BLaER1 treated with 17β-estradiol and CSF1 and Interleukin-3, amounts not matched to agents 10 nM and 100 nM (cell line): ENCODE data around the gene SLC30A7.
"Not testable (repeated sequence)": the region's sequence is repeated elsewhere in the genome, so short reads cannot be mapped to it uniquely, and the experiment has no call there.

Experiments
- H3K27ac ChIP-seq, 11 experiments: shearing (Covaris generic); formaldehyde crosslinking; 2 replicates each; pipeline ENCODE4 v1.8.1; 2022
- H3K27me3 ChIP-seq, 11 experiments: shearing (Covaris generic); formaldehyde crosslinking; 2 replicates each; pipeline ENCODE4 v1.8.1; 2022
- H3K36me3 ChIP-seq, 11 experiments: shearing (Covaris generic); formaldehyde crosslinking; 2 replicates each; pipeline ENCODE4 v1.8.1; 2022
- H3K4me1 ChIP-seq, 10 experiments: shearing (Covaris generic); formaldehyde crosslinking; 2 replicates each; pipeline ENCODE4 v1.8.1; 2022
- H3K4me2 ChIP-seq, 11 experiments: shearing (Covaris generic); formaldehyde crosslinking; 2 replicates each; pipeline ENCODE4 v1.8.1; 2022
- H3K4me3 ChIP-seq, 10 experiments: shearing (Covaris generic); formaldehyde crosslinking; 2 replicates each; pipeline ENCODE4 v1.8.1; 2022
- H3K9ac ChIP-seq, 11 experiments: shearing (Covaris generic); formaldehyde crosslinking; 2 replicates each; pipeline ENCODE4 v1.8.1; 2022
- H3K9me3 ChIP-seq, 11 experiments: shearing (Covaris generic); formaldehyde crosslinking; replicated peaks in 1 of 11; 2 replicates each; pipeline ENCODE4 v1.8.1; 2022
- H4K20me1 ChIP-seq, 11 experiments: shearing (Covaris generic); formaldehyde crosslinking; 2 replicates each; pipeline ENCODE4 v1.8.1; 2022
- Cebpa-rat ChIP-seq, 11 experiments: shearing (Covaris generic); IDR thresholded peaks; 2 replicates each; pipeline ENCODE4 v1.8.1; 2022

SLC30A7 gene

DNA sequence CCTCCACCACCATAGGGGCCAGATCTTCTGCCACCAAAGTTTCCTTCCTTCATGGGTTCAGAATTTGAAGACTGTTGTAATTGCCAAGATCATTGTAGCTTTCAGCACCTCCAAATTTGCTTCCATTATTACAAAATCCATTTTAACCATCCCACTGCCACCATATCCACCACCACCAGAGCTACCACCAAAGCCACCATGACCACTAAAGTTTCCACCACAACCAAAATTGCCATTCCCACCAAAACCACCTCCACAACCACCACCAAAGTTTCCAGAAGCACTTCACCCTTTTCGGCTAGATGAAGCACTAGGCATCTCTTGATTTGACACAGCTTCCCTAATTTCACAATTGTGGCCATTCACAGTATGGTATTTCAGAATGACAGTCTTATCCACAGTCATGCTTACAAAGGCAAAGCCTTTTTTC is 45.2 kb downstream of the SLC30A7 start:
- Histone ChIP-seq H4K20me1 (no peaks in the 10 kb centered on the region; a peak in 1 of 22 replicates), H3K27me3 (no peaks in the 10 kb centered on the region), H3K36me3 (peaks cover 65 to 92% (median 81%) of the 10 kb centered on the region in 11 experiments), H3K9me3 (peaks cover 0 to 30% (median 11%) of the 10 kb centered on the region in 11 experiments; a peak in 13 of 22 replicates), H3K27ac (no peak overlapping the region), H3K4me3 (no peak overlapping the region), H3K4me1 (peaks cover 0 to 1% (median 0%) of the 10 kb centered on the region in 10 experiments; a peak in 1 of 20 replicates), H3K4me2 (no peak overlapping the region), H3K9ac (no peak overlapping the region)
- no peak for TF ChIP-seq Cebpa-rat (IDR thresholded peaks at IDR 0.05)

DNA sequence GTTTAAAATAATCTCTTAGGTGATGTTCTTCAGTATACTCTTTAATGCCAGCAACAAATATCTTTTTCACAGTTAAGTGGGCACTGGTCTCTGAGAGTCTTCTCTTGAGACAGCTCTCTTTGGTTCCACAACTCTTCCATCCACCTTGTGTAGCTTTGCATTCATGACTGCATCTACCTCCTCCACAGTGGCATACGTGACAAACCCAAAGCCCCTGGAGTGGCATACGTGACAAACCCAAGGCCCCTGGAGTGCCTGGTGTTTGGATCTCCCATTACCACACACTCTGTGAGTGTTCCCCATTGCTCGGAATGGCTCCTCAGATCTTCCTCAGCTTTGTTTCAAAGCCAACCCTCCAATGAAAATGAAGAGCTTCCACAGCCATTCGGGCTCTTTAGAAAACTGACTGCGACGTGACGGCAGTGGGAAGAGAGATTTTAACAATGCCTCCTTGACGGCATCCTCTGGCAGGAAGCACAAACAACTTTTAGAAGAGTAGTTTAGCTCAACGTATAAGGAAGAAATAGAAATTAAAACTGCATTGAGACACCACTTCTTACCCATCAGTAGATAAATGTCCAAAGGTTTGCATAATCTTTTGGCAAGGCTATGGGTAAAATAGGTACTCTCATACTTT is 45.8 kb downstream of the SLC30A7 start:
- Histone ChIP-seq H3K9me3 (peaks cover 0 to 30% (median 17%) of the 10 kb centered on the region in 11 experiments; a peak in 17 of 22 replicates), H4K20me1 (no peaks in the 10 kb centered on the region; a peak in 1 of 22 replicates), H3K9ac (no peak overlapping the region), H3K27ac (no peak overlapping the region), H3K4me1 (peaks cover 0 to 4% (median 0%) of the 10 kb centered on the region in 10 experiments; a peak in 1 of 20 replicates), H3K4me3 (no peak overlapping the region), H3K27me3 (no peaks in the 10 kb centered on the region), H3K4me2 (no peak overlapping the region), H3K36me3 (peaks cover 63 to 92% (median 80%) of the 10 kb centered on the region in 11 experiments)
- TF ChIP-seq Cebpa-rat (IDR thresholded peaks at IDR 0.05), result no peak

DNA sequence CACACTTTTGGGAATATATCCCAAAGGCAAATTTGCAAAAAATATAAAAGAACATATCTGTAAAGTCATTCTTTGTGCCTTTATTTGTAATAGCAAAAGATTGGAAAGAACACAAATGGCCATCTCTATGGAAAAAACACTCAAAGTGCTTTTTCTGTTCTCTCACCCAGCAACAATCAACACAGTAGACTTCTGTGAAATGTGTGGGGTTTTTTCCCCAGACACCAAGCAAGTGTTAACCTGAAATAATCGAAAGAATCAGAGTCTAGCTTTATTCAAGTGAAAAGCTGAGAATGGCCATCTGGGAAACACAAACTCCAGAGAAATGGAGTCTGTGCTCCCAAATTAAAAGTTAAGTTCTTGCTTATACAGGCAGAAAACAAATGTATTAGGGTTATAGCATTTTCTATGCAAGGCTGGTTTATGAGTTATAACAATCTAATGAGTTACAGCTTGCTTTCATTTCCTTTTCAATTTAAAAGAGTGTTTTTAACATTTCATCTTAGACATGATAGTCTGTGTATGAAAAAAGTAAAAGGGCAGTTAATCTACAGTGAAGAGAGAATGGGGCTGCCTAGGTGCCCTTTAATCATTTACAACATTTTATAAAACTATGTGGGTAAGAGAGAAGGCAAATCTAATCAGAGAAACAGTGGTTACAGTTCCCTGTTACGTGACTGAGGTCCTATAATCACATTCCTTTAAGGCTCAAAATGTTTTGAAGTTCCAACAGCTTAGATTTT is 46.6 kb downstream of the SLC30A7 start:
- peaks cover 56 to 92% (median 78%) of the 10 kb centered on the region in 11 experiments for H3K36me3 ChIP-seq
- no peak for TF ChIP-seq Cebpa-rat (IDR thresholded peaks at IDR 0.05)

DNA sequence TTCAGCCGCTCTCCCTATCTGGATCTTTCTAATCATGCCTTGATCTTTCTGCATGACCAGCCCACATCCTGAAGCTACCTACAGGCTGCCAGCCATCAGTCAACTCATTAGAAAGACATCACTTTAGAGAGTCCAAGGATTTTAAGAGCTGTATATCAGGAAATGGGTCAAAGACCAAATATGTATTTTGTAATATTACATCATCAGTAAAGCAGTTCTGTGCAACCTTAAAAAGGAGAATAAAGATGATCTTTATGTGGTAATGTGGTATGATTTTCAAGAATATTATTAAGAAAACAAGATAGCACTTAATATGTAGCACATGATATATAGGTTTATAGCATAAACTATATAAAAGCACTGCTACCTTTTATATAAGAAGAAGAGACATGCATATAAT is 47.6 kb downstream of the SLC30A7 start:
- Histone ChIP-seq H4K20me1 (no peaks in the 10 kb centered on the region; a peak in 1 of 22 replicates), H3K4me2 (no peak overlapping the region), H3K4me1 (peaks cover 0 to 4% (median 0%) of the 10 kb centered on the region in 10 experiments; a peak in 1 of 20 replicates), H3K36me3 (peaks cover 51 to 92% (median 75%) of the 10 kb centered on the region in 11 experiments), H3K9me3 (peaks cover 12 to 30% (median 28%) of the 10 kb centered on the region in 11 experiments; a peak in 21 of 22 replicates), H3K27ac (no peak overlapping the region), H3K4me3 (no peak overlapping the region), H3K27me3 (no peaks in the 10 kb centered on the region), H3K9ac (no peak overlapping the region)
- TF ChIP-seq Cebpa-rat (IDR thresholded peaks at IDR 0.05), result no peak

More for the DNA sequence above, 46.6 kb downstream of the SLC30A7 start:
- H3K9me3 ChIP-seq, result peaks cover 6 to 30% (median 19%) of the 10 kb centered on the region in 11 experiments; a peak in 21 of 22 replicates
- H3K9ac ChIP-seq, result no peak overlapping the region
- no peaks in the 10 kb centered on the region; a peak in 1 of 22 replicates for H4K20me1 ChIP-seq
- no peaks in the 10 kb centered on the region for H3K27me3 ChIP-seq
- H3K27ac ChIP-seq, result no peak overlapping the region
- no peak overlapping the region for H3K4me2 ChIP-seq
- no peak overlapping the region for H3K4me3 ChIP-seq
- H3K4me1 ChIP-seq, result peaks cover 0 to 4% (median 0%) of the 10 kb centered on the region in 10 experiments; a peak in 1 of 20 replicates

DNA sequence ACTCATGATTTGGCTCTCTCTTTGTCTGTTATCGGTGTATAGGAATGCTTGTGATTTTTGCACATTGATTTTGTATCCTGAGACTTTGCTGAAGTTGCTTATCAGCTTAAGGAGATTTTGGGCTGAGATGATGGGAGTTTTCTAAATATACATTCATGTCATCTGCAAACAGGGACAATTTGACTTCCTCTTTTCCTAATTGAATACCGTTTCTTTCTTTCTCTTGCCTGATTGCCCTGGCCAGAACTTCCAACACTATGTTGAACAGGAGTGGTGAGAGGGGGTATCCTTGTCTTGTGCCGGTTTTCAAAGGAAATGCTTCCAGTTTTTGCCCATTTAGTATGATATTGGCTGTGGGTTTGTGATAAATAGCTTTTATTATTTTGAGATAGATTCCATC is 50.2 kb downstream of the SLC30A7 start:
- peaks cover 54 to 92% (median 78%) of the 10 kb centered on the region in 11 experiments for H3K36me3 ChIP-seq

DNA sequence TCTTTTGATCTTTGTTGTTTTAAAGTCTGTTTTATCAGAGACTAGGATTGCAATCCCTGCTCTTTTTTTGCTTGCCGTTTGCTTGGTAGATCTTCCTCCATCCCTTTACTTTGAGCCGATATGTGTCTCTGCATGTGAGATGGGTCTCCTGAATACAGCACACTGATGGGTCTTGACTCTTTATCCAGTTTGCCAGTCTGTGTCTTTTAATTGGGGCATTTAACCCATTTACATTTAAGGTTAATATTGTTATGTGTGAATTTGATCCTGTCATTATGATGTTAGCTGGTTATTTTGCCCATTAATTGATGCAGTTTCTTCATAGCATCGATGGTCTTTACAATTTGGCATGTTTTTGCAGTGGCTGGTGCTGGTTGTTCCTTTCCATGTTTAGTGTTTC is 51.9 kb downstream of the SLC30A7 start:
- Histone ChIP-seq H3K36me3 (peaks cover 54 to 92% (median 78%) of the 10 kb centered on the region in 11 experiments), H4K20me1 (peaks cover 0 to 20% (median 7%) of the 10 kb centered on the region in 11 experiments; a peak in 7 of 22 replicates), H3K9me3 (peaks cover 12 to 32% (median 28%) of the 10 kb centered on the region in 11 experiments; a peak in 21 of 22 replicates)
- not testable (repeated sequence) for H3K4me2 ChIP-seq, H3K27ac ChIP-seq, H3K27me3 ChIP-seq, H3K9ac ChIP-seq, H3K4me3 ChIP-seq, H3K4me1 ChIP-seq

More for the DNA sequence above, 50.2 kb downstream of the SLC30A7 start:
- Histone ChIP-seq H3K9me3 (peaks cover 12 to 32% (median 28%) of the 10 kb centered on the region in 11 experiments; a peak in 21 of 22 replicates), H4K20me1 (peaks cover 0 to 20% (median 6%) of the 10 kb centered on the region in 11 experiments; a peak in 7 of 22 replicates)
- not testable (repeated sequence) for H3K4me2 ChIP-seq, H3K4me3 ChIP-seq, H3K27me3 ChIP-seq, H3K4me1 ChIP-seq, H3K27ac ChIP-seq, H3K9ac ChIP-seq

DNA sequence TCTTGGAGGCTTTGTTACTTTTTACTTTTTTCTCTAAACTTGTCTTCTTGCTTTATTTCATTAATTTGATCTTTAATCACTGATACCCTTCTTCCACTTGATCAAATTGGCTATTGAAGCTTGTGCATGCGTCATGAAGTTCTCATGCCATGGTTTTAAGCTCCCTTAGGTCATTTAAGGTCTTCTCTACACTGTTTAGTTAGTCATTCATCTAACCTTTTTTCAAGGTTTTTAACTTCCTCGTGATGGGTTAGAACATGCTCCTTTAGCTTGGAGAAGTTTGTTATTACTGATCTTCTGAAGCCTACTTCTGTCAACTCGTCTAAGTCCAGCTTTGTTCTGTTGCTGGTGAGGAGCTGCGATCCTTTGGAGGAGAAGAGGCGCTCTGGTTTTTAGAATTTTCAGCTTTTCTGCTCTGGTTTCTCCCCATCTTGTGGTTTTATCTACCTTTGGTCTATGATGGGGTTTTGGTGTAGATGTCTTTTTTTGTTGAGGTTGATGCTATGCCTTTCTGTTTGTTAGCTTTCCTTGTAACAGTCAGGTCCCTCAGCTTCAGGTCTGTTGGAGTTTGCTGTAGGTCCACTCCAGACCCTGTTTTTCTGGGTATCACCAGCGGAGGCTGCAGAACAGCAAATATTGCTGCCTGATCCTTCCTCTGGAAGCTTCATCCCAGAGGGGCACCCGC is 53.0 kb downstream of the SLC30A7 start:
- not testable (repeated sequence) for H3K4me3 ChIP-seq, H3K27me3 ChIP-seq, H3K4me2 ChIP-seq, H3K9ac ChIP-seq, H3K27ac ChIP-seq, H3K4me1 ChIP-seq
- peaks cover 51 to 90% (median 75%) of the 10 kb centered on the region in 11 experiments for H3K36me3 ChIP-seq
- peaks cover 12 to 32% (median 27%) of the 10 kb centered on the region in 11 experiments; a peak in 21 of 22 replicates for H3K9me3 ChIP-seq
- H4K20me1 ChIP-seq, result peaks cover 0 to 20% (median 7%) of the 10 kb centered on the region in 11 experiments; a peak in 7 of 22 replicates

DNA sequence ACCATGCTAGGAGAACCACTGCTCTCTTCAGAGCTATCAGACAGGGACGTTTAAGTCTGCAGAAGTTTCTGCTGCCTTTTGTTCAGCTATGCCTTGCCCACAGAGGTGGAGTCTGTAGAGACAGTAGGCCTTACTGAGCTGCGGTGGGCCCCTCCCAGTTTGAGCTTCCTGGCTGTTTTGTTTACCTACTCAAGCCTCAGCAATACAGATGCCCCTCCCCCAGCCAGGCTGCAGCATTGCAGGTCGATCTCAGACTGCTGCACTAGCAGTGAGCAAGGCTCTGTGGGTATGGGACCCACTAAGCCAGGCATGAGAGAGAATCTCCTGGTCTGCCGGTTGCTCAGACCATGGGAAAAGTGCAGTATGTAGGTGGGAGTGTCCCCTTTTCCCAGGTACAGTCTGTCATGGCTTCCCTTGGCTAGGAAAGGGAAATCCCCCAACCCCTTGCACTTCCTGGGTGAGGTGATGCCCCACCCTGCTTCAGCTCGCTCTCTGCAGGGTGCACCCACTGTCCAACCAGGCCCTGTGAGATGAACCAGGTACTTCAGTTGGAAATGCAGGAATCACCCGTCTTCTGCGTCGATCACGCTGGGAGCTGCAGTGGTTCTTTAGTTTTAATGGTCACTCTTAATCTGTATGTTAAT is 53.7 kb downstream of the SLC30A7 start:
- H3K4me3 ChIP-seq, H3K4me1 ChIP-seq, H3K27me3 ChIP-seq, H3K4me2 ChIP-seq, H3K27ac ChIP-seq, H3K9ac ChIP-seq: not testable (repeated sequence)
- peaks cover 12 to 32% (median 22%) of the 10 kb centered on the region in 11 experiments; a peak in 21 of 22 replicates for H3K9me3 ChIP-seq
- peaks cover 0 to 22% (median 7%) of the 10 kb centered on the region in 11 experiments; a peak in 7 of 22 replicates for H4K20me1 ChIP-seq
- peaks cover 46 to 82% (median 69%) of the 10 kb centered on the region in 11 experiments for H3K36me3 ChIP-seq
